Neural cell (in vitro differentiated cells): ENCODE measurements around the gene NDUFB7. TPM values are rescaled to one million over a fixed set of nuclear protein-coding genes. Genes with fewer than 3 reads are reported as not detected.
"Not testable (repeated sequence)": the region's sequence is repeated elsewhere in the genome, so short reads cannot be mapped to it uniquely, and the experiment has no call there.

ENCODE experiments used
- H2AFZ ChIP-seq: fragments of 200-600, 300-800 bp; sonication (generic), shearing (Covaris generic); 2 replicates; pipeline ENCODE4 v1.6.0; 2014; ENCODE audit warnings: low read depth, mild to moderate bottlenecking, antibody characterized with exemption, low read length, moderate library complexity
- H3F3A ChIP-seq: fragments of 200-600 bp; shearing (Covaris generic); 2 replicates; pipeline ENCODE4 v1.6.1; 2016; ENCODE audit warnings: mild to moderate bottlenecking, moderate library complexity, mixed read lengths, antibody characterized with exemption, low read length; ENCODE audit not compliant: insufficient read depth, poor library complexity, severe bottlenecking
- H3K27ac ChIP-seq: fragments of 200-600, 300-800 bp; sonication (generic), shearing (Covaris generic); 2 replicates; pipeline ENCODE4 v1.5.1; 2014; ENCODE audit warnings: mild to moderate bottlenecking, low read length, moderate library complexity
- H3K27me3 ChIP-seq: fragments of 300-800, 200-600 bp; sonication (generic), shearing (Covaris generic); 2 replicates; pipeline ENCODE4 v1.6.0; 2014; ENCODE audit warnings: mild to moderate bottlenecking, low read depth, low read length, moderate library complexity; ENCODE audit not compliant: insufficient read depth
- H3K36me3 ChIP-seq: fragments of 300-800, 200-600 bp; sonication (generic), shearing (Covaris generic); 2 replicates; pipeline ENCODE4 v1.5.1; 2014; ENCODE audit warnings: mild to moderate bottlenecking, antibody characterized with exemption, low read length, moderate library complexity; ENCODE audit not compliant: insufficient read depth
- H3K4me2 ChIP-seq: fragments of 300-800, 200-600 bp; sonication (generic), shearing (Covaris generic); 2 replicates; pipeline ENCODE4 v1.6.0; 2014; ENCODE audit warnings: mild to moderate bottlenecking, low read length
- H3K4me3 ChIP-seq: fragments of 300-800, 200-600 bp; sonication (generic), shearing (Covaris generic); 2 replicates; pipeline ENCODE4 v1.5.1; 2014; ENCODE audit warnings: mild to moderate bottlenecking, low read length, moderate library complexity
- H3K79me2 ChIP-seq: fragments of 200-600 bp; shearing (Covaris generic); replicated peaks from 2 replicates; pipeline ENCODE4 v1.6.0; 2014; ENCODE audit warnings: mild to moderate bottlenecking, low read length, moderate library complexity; ENCODE audit not compliant: insufficient read depth
- H3K9ac ChIP-seq: fragments of 300-800, 200-600 bp; sonication (generic), shearing (Covaris generic); 2 replicates; pipeline ENCODE4 v1.6.1; 2016; ENCODE audit warnings: mild to moderate bottlenecking, low read length, mixed read lengths
- H3K9me2 ChIP-seq: fragments of 200-600 bp; shearing (Covaris generic); 2 replicates; pipeline ENCODE4 v1.6.1; 2016; ENCODE audit warnings: mild to moderate bottlenecking, low read length, mixed read lengths; ENCODE audit not compliant: insufficient read depth
- H3K9me3 ChIP-seq: fragments of 200-600, 300-800 bp; sonication (generic), shearing (Covaris generic); 2 replicates; pipeline ENCODE4 v1.6.1; 2016; ENCODE audit warnings: mild to moderate bottlenecking, mixed run types, low read length, moderate library complexity, mixed read lengths
- H4K20me1 ChIP-seq: fragments of 200-600 bp; shearing (Covaris generic); 2 replicates; pipeline ENCODE4 v1.6.1; 2016; ENCODE audit warnings: mild to moderate bottlenecking, mixed run types; ENCODE audit not compliant: insufficient read depth
- EP300 ChIP-seq: fragments of 450-650 bp; conservative IDR thresholded peaks from 2 replicates; pipeline ENCODE4 v1.6.1; 2014; ENCODE audit warnings: antibody characterized with exemption, mild to moderate bottlenecking, moderate library complexity; ENCODE audit not compliant: poor library complexity, severe bottlenecking
- EZH2 ChIP-seq: fragments of 200-600, 300-800 bp; shearing (Covaris generic), sonication (generic); IDR thresholded peaks from 2 replicates; pipeline ENCODE4 v1.6.1; 2014; ENCODE audit warnings: antibody characterized with exemption, low read length, borderline replicate concordance, mild to moderate bottlenecking; ENCODE audit not compliant: insufficient read depth, poor library complexity, severe bottlenecking
- MXI1 ChIP-seq: fragments of 450-650 bp; conservative IDR thresholded peaks from 2 replicates; pipeline ENCODE4 v1.6.1; 2014; ENCODE audit warnings: antibody characterized with exemption, mild to moderate bottlenecking; ENCODE audit not compliant: poor library complexity, severe bottlenecking
- POLR2AphosphoS5 ChIP-seq: IDR thresholded peaks from 2 replicates; pipeline ENCODE4 v1.6.1; 2012
- RAD21 ChIP-seq: fragments of 450-650 bp; conservative IDR thresholded peaks from 2 replicates; pipeline ENCODE4 v1.6.1; 2014; ENCODE audit warnings: antibody characterized with exemption, mild to moderate bottlenecking, moderate library complexity
- SMC3 ChIP-seq: fragments of 450-650 bp; conservative IDR thresholded peaks from 2 replicates; pipeline ENCODE4 v1.6.1; 2014; ENCODE audit warnings: antibody characterized with exemption, mild to moderate bottlenecking, moderate library complexity; ENCODE audit not compliant: poor library complexity
- TAF1 ChIP-seq: IDR thresholded peaks from 2 replicates; pipeline ENCODE4 v1.6.1; 2012; ENCODE audit warnings: low read depth
- polyA plus RNA-seq: library from polyadenylated mRNA; depleted of rRNA; stranded (reverse); fragments of >200 nt; gene quantifications from 2 replicates; pipeline ENCODE4 v1.2.3, GENCODE V29; 2014
- TF ChIP-seq, protein P1 (sequence below): IDR thresholded peaks from 2 replicates; pipeline ENCODE4 v1.6.1; 2012; ENCODE audit warnings: borderline replicate concordance
- TF ChIP-seq, protein P2 (sequence below): fragments of 450-650 bp; IDR thresholded peaks from 2 replicates; pipeline ENCODE4 v1.5.1; 2014; ENCODE audit warnings: antibody characterized with exemption, mild to moderate bottlenecking, moderate library complexity; ENCODE audit not compliant: poor library complexity, severe bottlenecking

Gene NDUFB7
- polyA plus RNA-seq, 1 donor from 2014 or later = 615 TPM

DNA sequence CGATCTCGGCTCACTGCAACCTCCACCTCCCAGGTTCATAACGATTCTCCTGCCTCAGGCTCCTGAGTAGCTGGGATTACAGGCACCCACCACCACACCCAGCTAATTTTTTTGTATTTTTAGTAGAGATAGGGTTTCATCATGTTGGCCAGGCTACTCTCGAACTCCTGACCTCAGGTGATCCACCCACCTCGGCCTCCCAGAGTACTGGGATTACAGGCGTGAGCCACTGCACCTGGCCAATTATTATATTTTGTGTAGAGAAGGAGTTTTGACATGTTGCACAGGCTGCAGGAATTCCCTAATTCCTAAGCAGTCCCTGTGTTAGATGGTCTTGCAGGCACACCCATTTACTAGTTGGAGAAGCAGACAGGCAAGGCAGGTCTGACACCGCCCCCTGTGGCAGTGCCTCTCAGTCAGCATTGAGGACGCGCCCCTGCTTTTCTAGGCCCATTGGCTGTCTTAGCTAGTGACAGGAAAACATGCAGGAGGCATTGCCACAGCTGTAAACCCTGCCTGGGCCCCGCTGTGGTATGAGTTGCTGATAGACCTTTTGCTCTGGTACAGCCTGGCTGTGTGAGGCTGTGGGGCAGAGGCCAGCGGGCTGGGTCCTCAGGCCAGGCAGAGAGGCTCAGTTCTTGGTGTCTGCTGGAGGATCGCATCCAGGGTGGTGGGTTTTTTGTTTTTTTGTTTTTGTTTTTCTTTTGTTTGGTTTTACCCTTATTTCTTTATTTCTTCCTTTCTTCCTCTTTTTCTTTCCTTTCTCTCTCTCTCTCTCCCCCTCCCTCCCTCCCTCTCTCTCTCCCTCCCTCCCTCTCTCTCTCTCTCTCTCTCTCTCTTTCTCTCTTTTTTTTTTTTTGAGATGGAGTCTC is 20.5 kb downstream of the NDUFB7 start:
- H3K9ac ChIP-seq, H3K36me3 ChIP-seq, H3K4me2 ChIP-seq: not testable (repeated sequence)

DNA sequence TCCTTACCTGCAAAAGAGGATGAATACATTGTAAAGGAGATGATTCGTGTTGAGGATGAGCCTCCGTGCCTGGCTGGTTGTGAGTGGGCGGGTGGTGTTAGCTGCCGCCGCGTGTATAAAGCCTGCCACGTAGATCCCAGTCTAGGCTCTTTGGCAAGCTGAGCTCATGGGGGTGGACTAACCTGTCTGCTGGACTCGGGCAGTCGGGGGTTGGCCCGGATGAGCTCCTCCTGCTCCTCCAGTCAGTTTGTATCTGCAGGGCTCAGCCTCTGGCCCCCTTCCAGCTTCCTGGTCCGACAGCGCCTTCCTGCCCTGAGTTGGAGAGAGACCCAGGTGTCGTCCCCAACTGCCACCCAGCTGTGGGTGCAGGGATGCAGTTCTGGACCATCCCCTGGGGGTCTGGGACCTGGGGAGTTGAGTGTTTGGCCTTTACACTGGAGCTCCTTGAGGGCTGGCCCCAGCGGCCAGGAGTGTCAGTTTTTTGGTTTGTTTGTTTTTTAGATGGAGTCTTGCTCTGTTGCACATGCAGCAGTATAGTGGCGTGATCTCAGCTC is 21.6 kb downstream of the NDUFB7 start:
- Histone ChIP-seq H3K79me2 (no peaks in the 10 kb centered on the region), H3K4me2 (no peak overlapping the region), H3K36me3 (no peaks in the 10 kb centered on the region), H3K4me3 (no peak overlapping the region), H4K20me1 (no peaks in the 10 kb centered on the region), H3K9ac (no peak overlapping the region), H3K27me3 (no peaks in the 10 kb centered on the region), H3K9me2 (no peaks in the 10 kb centered on the region), H3F3A (no peaks in the 10 kb centered on the region), H3K9me3 (no peaks in the 10 kb centered on the region), H3K27ac (no peak overlapping the region), H2AFZ (no peak overlapping the region)
- TF ChIP-seq POLR2AphosphoS5 = no peak
- TF ChIP-seq, protein P1, sequence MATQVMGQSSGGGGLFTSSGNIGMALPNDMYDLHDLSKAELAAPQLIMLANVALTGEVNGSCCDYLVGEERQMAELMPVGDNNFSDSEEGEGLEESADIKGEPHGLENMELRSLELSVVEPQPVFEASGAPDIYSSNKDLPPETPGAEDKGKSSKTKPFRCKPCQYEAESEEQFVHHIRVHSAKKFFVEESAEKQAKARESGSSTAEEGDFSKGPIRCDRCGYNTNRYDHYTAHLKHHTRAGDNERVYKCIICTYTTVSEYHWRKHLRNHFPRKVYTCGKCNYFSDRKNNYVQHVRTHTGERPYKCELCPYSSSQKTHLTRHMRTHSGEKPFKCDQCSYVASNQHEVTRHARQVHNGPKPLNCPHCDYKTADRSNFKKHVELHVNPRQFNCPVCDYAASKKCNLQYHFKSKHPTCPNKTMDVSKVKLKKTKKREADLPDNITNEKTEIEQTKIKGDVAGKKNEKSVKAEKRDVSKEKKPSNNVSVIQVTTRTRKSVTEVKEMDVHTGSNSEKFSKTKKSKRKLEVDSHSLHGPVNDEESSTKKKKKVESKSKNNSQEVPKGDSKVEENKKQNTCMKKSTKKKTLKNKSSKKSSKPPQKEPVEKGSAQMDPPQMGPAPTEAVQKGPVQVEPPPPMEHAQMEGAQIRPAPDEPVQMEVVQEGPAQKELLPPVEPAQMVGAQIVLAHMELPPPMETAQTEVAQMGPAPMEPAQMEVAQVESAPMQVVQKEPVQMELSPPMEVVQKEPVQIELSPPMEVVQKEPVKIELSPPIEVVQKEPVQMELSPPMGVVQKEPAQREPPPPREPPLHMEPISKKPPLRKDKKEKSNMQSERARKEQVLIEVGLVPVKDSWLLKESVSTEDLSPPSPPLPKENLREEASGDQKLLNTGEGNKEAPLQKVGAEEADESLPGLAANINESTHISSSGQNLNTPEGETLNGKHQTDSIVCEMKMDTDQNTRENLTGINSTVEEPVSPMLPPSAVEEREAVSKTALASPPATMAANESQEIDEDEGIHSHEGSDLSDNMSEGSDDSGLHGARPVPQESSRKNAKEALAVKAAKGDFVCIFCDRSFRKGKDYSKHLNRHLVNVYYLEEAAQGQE = no peak
- TF ChIP-seq EZH2 = no peak
- TF ChIP-seq RAD21 = no peak
- TF ChIP-seq EP300 = no peak
- TF ChIP-seq MXI1 = no peak
- no peak for TF ChIP-seq SMC3
- TF ChIP-seq, protein P2, sequence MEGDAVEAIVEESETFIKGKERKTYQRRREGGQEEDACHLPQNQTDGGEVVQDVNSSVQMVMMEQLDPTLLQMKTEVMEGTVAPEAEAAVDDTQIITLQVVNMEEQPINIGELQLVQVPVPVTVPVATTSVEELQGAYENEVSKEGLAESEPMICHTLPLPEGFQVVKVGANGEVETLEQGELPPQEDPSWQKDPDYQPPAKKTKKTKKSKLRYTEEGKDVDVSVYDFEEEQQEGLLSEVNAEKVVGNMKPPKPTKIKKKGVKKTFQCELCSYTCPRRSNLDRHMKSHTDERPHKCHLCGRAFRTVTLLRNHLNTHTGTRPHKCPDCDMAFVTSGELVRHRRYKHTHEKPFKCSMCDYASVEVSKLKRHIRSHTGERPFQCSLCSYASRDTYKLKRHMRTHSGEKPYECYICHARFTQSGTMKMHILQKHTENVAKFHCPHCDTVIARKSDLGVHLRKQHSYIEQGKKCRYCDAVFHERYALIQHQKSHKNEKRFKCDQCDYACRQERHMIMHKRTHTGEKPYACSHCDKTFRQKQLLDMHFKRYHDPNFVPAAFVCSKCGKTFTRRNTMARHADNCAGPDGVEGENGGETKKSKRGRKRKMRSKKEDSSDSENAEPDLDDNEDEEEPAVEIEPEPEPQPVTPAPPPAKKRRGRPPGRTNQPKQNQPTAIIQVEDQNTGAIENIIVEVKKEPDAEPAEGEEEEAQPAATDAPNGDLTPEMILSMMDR = no peak
- no peak for TF ChIP-seq TAF1

More for the DNA sequence above, 20.5 kb downstream of the NDUFB7 start:
- not testable (repeated sequence) for H3K9me3 ChIP-seq, H3K27me3 ChIP-seq, H3K27ac ChIP-seq, H3F3A ChIP-seq, H4K20me1 ChIP-seq, H3K4me3 ChIP-seq, H2AFZ ChIP-seq, H3K9me2 ChIP-seq, H3K79me2 ChIP-seq
- TF ChIP-seq, protein P2 = peak; percentile 20
